Upper lobe of left lung (tissue), 4 donors: ENCODE data around the gene LACTB.

Experiments
- CTCF ChIP-seq, 6 experiments: fragments of 450-650 bp in 4 of 6; fragments of 200-600 bp in 2 of 6; sonication (generic) in 2 of 6; IDR thresholded peaks; one replicate each; pipeline ENCODE4 v1.5.1; 2016 to 2019; ENCODE audit warnings: antibody characterized with exemption in 6 of 6
- EP300 ChIP-seq, 4 donors: sonication (generic); formaldehyde crosslinking; IDR thresholded peaks; one replicate each; pipeline ENCODE4 v1.5.1; 2017; ENCODE audit warnings: antibody characterized with exemption in 4 of 4, control low read depth in 2 of 4
- POLR2A ChIP-seq, 4 donors: fragments of 450-650 bp; IDR thresholded peaks; one replicate each; pipeline ENCODE4 v1.5.1; 2016 to 2017; ENCODE audit warnings: antibody characterized with exemption in 4 of 4, mild to moderate bottlenecking in 2 of 4
- POLR2AphosphoS5 ChIP-seq, 2 donors: sonication (generic); formaldehyde crosslinking; IDR thresholded peaks; one replicate each; pipeline ENCODE4 v1.5.1; 2017; ENCODE audit warnings: antibody characterized with exemption in 2 of 2

GRCh38 chr15:63093486-63094205 lies 28.0 kb upstream of the LACTB start:
- TF ChIP-seq POLR2A (IDR thresholded peaks at IDR 0.05) (no peak), CTCF (IDR thresholded peaks at IDR 0.05) (peak; percentile 74 to 89 (median 85)), POLR2AphosphoS5 (IDR thresholded peaks at IDR 0.05) (no peak), EP300 (IDR thresholded peaks at IDR 0.05) (no peak)
